GM23338 (cell line): ENCODE measurements around the gene DGCR6L. TPM values are rescaled to one million over a fixed set of nuclear protein-coding genes. Genes with fewer than 3 reads are reported as not detected.
"Not testable (repeated sequence)": the region's sequence is repeated elsewhere in the genome, so short reads cannot be mapped to it uniquely, and the experiment has no call there.

ENCODE experiments used
- ATAC-seq: fragments of 200-7000 bp; cut with Tn5 transposase; 3 replicates; pipeline ENCODE4 v1.9.1; 2020
- DNase-seq: peaks from one replicate; pipeline ENCODE4 v3.0.0-alpha.2; 2015; ENCODE audit warnings: low spot score
- H2AFZ ChIP-seq: fragments of 200-600 bp; sonication (generic); 2 replicates; pipeline ENCODE4 v1.8.0; 2016; ENCODE audit warnings: antibody characterized with exemption, mild to moderate bottlenecking, moderate library complexity
- H3F3A ChIP-seq: fragments of 200-600 bp; sonication (generic); replicated peaks from 2 replicates; pipeline ENCODE4 v1.8.0; 2017; ENCODE audit warnings: antibody characterized with exemption, mixed run types, low read depth
- H3K27ac ChIP-seq: fragments of 200-600 bp; sonication (generic); 2 replicates; pipeline ENCODE4 v1.6.1; 2016; ENCODE audit warnings: low read depth
- H3K27me3 ChIP-seq: fragments of 200-600 bp; sonication (generic); 2 replicates; pipeline ENCODE4 v1.8.0; 2016; ENCODE audit warnings: mild to moderate bottlenecking, mixed run types, moderate library complexity; ENCODE audit not compliant: insufficient read depth
- H3K36me3 ChIP-seq: fragments of 200-600 bp; sonication (generic); 2 replicates; pipeline ENCODE4 v1.8.0; 2016; ENCODE audit warnings: mild to moderate bottlenecking; ENCODE audit not compliant: insufficient read depth
- H3K4me1 ChIP-seq: fragments of 200-600 bp; sonication (generic); 2 replicates; pipeline ENCODE4 v1.8.0; 2016; ENCODE audit warnings: mild to moderate bottlenecking, moderate library complexity; ENCODE audit not compliant: insufficient read depth
- H3K4me2 ChIP-seq: fragments of 200-600 bp; sonication (generic); 2 replicates; pipeline ENCODE4 v1.7.1; 2017; ENCODE audit warnings: mixed run types
- H3K4me3 ChIP-seq: fragments of 200-600 bp; sonication (generic); 2 replicates; pipeline ENCODE4 v1.6.1; 2016; ENCODE audit warnings: mixed run types
- H3K79me2 ChIP-seq: fragments of 200-600 bp; sonication (generic); replicated peaks from 2 replicates; pipeline ENCODE4 v1.8.0; 2017; ENCODE audit warnings: mild to moderate bottlenecking; ENCODE audit not compliant: insufficient read depth
- H3K9me2 ChIP-seq: fragments of 200-600 bp; sonication (generic); 2 replicates; pipeline ENCODE4 v1.8.0; 2017; ENCODE audit not compliant: insufficient read depth
- H4K20me1 ChIP-seq: fragments of 200-600 bp; sonication (generic); replicated peaks from 2 replicates; pipeline ENCODE4 v1.8.0; 2017; ENCODE audit warnings: mild to moderate bottlenecking; ENCODE audit not compliant: insufficient read depth
- H3K27ac Mint-ChIP-seq: 2 replicates; pipeline ENCODE4 v1.8.0; 2020; ENCODE audit warnings: inconsistent platforms, mild to moderate bottlenecking, moderate library complexity, mixed read lengths
- H3K27me3 Mint-ChIP-seq: 3 replicates; pipeline ENCODE4 v1.8.0; 2022; ENCODE audit warnings: low read depth, mild to moderate bottlenecking, moderate library complexity, mixed read lengths, inconsistent platforms; ENCODE audit not compliant: insufficient read depth, poor library complexity
- H3K36me3 Mint-ChIP-seq: 3 replicates; pipeline ENCODE4 v1.8.0; 2021; ENCODE audit warnings: low read depth, mild to moderate bottlenecking, inconsistent platforms, moderate library complexity, mixed read lengths
- H3K4me1 Mint-ChIP-seq: 3 replicates; pipeline ENCODE4 v1.8.0; 2020; ENCODE audit warnings: mild to moderate bottlenecking, inconsistent platforms, mixed read lengths
- H3K4me3 Mint-ChIP-seq: 3 replicates; pipeline ENCODE4 v1.8.0; 2021; ENCODE audit warnings: moderate library complexity, mild to moderate bottlenecking, inconsistent platforms, mixed read lengths
- H3K9me3 Mint-ChIP-seq: 3 replicates; pipeline ENCODE4 v1.8.0; 2020; ENCODE audit warnings: moderate library complexity, mild to moderate bottlenecking, inconsistent platforms, mixed read lengths
- CTCF ChIP-seq, 2 experiments: fragments of 200-600 bp in 1 of 2; sonication (generic) in 1 of 2; conservative IDR thresholded peaks; 2 replicates each; pipeline versions ENCODE4 v1.5.1 to v1.6.1; 2016 to 2017; ENCODE audit warnings: antibody characterized with exemption in 2 of 2, low read depth in 2 of 2, mild to moderate bottlenecking in 2 of 2, moderate library complexity in 1 of 2
- EZH2phosphoT487 ChIP-seq: fragments of 200-600 bp; sonication (generic); IDR thresholded peaks from one replicate; pipeline ENCODE4 v1.8.1; 2018; ENCODE audit warnings: antibody characterized with exemption; ENCODE audit not compliant: unreplicated experiment
- NANOG ChIP-seq: IDR thresholded peaks from 2 replicates; pipeline ENCODE4 v1.6.1; 2016; ENCODE audit warnings: antibody characterized with exemption, borderline replicate concordance
- REST ChIP-seq: IDR thresholded peaks from one replicate; pipeline ENCODE4 v1.6.1; 2018; ENCODE audit warnings: antibody characterized with exemption; ENCODE audit not compliant: unreplicated experiment
- polyA plus RNA-seq: library from polyadenylated mRNA; unstranded; fragments of >200 nt; fragmentation: Nextera tagmentation; extraction: Ambion mirVana; gene quantifications from 2 replicates; pipeline ENCODE4 v1.2.1, GENCODE V29; 2016
- total RNA-seq: library from RNA; depleted of rRNA; stranded (reverse); fragments of >200 nt; shearing (Covaris generic); gene quantifications from 2 replicates; pipeline ENCODE4 v1.2.3, GENCODE V29; 2014

The DGCR6L gene
- total and polyA plus RNA-seq, 2 experiments from 2014 or later: 66.3 to 85.9 TPM

- H3K9me2 ChIP-seq, H3K9me3 Mint-ChIP-seq, H3K27me3 Mint-ChIP-seq, H3K27ac ChIP-seq, H4K20me1 ChIP-seq, H3K4me2 ChIP-seq, H3K27ac Mint-ChIP-seq, DNase-seq, H3K4me3 ChIP-seq, H3K4me1 Mint-ChIP-seq, H3F3A ChIP-seq, H2AFZ ChIP-seq, H3K27me3 ChIP-seq, H3K4me1 ChIP-seq, H3K36me3 Mint-ChIP-seq, H3K4me3 Mint-ChIP-seq, H3K36me3 ChIP-seq, ATAC-seq, H3K79me2 ChIP-seq: not testable (repeated sequence)
These were observed 41.8 kb downstream of the DGCR6L start for GRCh38 chr22:20277936-20278635.

GRCh38 chr22:20276468-20276867 is 43.4 kb downstream of the DGCR6L start:
- Histone ChIP-seq H3F3A (no peaks in the 10 kb centered on the region), H3K36me3 (no peaks in the 10 kb centered on the region), H3K4me3 (no peak overlapping the region), H3K9me2 (no peaks in the 10 kb centered on the region), H3K27ac (no peak overlapping the region), H3K27me3 (no peaks in the 10 kb centered on the region), H3K4me1 (no peaks in the 10 kb centered on the region; the same call in 1 of the 2 replicates), H4K20me1 (no peaks in the 10 kb centered on the region), H3K79me2 (no peaks in the 10 kb centered on the region), H2AFZ (no peak overlapping the region), H3K4me2 (no peak overlapping the region)
- no peaks in the 10 kb centered on the region for H3K27me3 Mint-ChIP-seq
- TF ChIP-seq REST (no peak), CTCF (conservative IDR thresholded peaks at IDR 0.05; ENCODE audit: low read depth in 2 of 2) (no peak), NANOG (no peak), EZH2phosphoT487 (no peak)
- ATAC-seq: no peak
- no peaks in the 10 kb centered on the region for H3K9me3 Mint-ChIP-seq
- DNase-seq: no peak
- no peak overlapping the region for H3K4me3 Mint-ChIP-seq
- no peak overlapping the region for H3K27ac Mint-ChIP-seq
- peaks cover 3% of the 10 kb centered on the region; the same call in 1 of the 3 replicates for H3K4me1 Mint-ChIP-seq
- no peaks in the 10 kb centered on the region for H3K36me3 Mint-ChIP-seq
